Measurements from ENCODE around the gene BACH1.
"Not testable (repeated sequence)": the region's sequence is repeated elsewhere in the genome, so short reads cannot be mapped to it uniquely, and the experiment has no call there.

The BACH1 gene

GRCh38 chr21:29346771-29347170, 48.0 kb downstream of the BACH1 start:
- DNase-seq (ENCODE audit: low read depth) = no peak

- DNase-seq (ENCODE audit: low read depth) = no peak
Measured at GRCh38 chr21:29347274-29347681, 48.6 kb downstream of the BACH1 start.

DNA sequence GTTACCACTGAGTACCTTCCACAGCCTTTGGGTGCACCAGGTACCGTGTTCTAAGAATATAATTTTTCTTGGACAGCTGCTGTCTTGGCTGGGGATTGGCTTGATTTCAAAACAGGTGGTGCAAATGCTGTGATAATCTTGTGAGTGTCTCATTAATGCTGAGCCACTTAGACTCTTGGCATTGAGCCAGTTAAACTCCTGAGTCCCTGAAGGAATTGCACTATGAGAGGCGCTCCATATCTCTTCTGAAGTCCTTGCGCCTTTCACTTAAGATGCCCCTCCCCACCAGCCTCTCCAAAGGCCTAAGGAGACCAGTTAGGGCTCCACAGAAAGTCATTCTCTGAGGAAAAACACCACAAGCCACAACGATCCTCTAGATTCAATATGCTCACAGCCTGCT, 51.0 kb downstream of the BACH1 start:
- DNase-seq (ENCODE audit: low read depth) = no peak

GRCh38 chr21:29350246-29350779, 51.6 kb downstream of the BACH1 start:
- no peak for DNase-seq (ENCODE audit: low read depth)

DNA sequence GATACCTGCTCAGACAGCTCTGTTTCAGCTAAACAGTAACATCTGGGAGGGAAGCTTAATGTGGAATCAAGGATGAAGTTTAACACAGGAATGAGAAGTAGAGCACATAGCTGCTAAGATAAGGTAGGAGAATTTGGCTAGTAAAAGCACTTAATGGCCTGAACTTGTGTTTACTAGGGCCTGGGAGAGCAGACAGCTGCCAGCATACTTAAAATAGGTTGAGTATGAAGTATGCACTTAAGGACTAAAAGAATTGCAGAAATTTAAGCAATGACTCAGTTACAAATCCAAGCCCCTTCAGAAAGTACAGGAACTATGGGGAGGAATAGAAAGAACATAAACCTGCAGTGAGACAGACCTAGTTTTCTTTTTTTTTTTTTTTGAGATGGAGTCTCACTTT, 53.0 kb downstream of the BACH1 start:
- no peak for DNase-seq (ENCODE audit: low read depth)

DNA sequence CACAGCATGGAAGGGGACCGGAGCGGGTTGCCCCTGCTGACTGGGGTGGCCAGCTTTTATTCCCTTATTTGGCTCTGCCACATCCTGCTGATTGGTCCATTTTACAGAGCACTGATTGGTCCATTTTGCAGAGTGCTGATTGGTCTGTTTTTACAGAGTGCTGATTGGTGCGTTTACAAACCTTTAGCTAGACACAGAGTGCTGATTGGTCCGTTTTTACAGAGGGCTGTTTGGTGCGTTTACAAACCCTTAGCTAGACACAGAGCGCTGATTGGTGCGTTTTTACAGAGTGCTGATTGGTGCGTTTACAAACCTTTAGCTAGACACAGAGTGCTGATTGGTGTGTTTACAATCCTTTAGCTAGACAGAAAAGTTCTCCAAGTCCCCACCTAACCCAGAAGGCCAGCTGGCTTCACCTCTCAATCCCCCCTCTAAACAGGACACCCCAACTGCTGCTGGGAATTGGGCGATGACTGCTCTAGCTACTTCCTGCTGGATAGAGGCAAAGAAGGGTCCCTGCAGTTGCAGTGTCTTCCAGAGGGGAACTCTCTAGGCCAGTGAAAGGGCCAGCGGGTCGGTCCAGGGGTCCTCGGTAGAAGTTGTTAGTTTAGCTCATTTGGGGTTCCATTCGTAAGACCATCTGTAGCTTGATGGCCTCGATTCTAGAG, 56.5 kb downstream of the BACH1 start:
- DNase-seq (ENCODE audit: low read depth) = not testable (repeated sequence)

DNA sequence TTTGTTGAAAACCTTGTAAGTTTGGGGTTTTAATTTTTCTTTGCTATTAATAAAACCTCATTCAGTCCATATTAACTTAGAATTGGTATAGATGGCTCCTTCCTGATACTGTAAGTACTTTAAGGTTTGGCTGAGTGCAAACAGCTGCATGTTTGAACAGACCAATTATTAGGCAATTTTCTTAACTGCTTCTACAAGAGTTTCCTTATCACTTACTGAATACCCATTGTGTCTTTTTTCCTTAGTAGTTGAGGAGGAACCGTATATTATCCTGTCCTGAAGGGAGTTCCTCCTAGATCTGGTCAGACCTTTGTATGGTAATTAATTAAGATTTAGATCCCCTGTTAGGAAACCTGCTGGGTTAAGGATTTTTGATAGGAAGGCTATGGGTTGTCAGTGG, 57.6 kb downstream of the BACH1 start:
- DNase-seq (ENCODE audit: low read depth) = peak; percentile 45

DNA sequence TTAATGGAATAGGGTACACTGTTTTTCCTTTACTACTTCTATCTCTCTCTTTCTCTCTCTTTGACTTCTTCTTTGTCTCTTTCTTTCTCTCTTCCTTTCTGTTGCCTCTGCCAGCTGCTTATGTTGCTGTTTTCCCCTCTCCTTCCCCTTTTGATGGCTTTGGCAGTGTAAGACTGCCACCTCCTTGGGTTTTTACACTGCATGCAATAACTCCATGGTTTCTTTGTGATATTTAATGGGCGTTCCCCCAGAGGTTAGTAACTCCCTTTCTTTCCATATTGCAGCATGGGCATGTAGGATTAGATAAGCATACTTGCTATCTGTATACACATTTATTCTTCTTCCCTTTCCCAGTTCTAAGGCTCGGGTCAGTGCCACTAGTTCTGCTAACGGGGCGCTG, 58.1 kb downstream of the BACH1 start:
- DNase-seq (ENCODE audit: low read depth) = peak; percentile 67

GRCh38 chr21:29359718-29360117, 61.0 kb downstream of the BACH1 start:
- DNase-seq (ENCODE audit: low read depth) = no peak

DNA sequence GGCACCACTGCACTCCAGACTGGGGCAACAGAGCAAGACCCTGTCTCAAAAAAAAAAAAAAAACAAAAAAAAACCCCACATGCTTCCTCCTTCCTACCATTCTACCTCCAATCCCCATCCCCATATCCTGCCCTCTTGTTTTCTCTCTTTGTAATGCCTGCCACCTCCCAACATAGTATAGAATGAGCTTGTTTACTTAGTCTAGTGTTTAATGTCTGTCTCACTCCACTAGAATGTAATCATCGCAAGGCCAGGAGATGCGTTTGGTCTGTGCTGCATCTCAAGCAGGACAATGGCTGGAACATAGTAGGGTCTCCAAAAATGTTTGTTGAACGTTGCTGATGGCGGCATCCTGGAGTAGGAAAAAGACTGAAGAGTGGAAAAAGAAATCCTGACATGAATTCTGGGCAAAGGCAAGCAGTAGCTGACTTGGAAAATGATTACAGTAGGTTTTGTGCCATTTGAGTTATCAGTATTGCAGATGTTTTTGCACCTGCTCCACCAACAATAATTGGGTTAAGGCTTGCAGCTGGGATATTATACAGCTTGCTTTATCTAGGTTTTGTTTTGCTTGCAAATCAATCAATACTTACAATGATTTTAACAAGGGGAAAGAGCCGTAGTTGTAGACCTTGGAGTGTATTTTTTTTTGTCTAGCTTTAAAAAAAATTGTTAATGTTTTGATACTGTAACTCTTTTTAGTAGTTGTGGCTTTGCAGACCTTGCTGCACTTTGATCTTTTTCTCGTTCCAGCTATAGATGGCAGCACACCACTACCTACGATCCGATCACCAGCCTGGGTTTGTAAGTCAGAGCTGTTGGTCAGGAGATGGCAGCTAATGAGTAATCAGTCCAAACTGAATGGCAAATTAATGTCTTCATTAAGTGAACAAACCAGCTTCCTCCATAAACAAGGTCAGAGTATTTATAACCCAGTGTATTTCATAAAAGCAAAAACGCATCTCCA, 62.4 kb downstream of the BACH1 start:
- no peak for DNase-seq (ENCODE audit: low read depth)

GRCh38 chr21:29362758-29363157, 64.0 kb downstream of the BACH1 start:
- no peak for DNase-seq (ENCODE audit: low read depth)

GRCh38 chr21:29365661-29366265, 67.0 kb downstream of the BACH1 start:
- no peak for DNase-seq (ENCODE audit: low read depth)

- DNase-seq (ENCODE audit: low read depth) = no peak
Measured at GRCh38 chr21:29366532-29366931, 67.8 kb downstream of the BACH1 start.

DNA sequence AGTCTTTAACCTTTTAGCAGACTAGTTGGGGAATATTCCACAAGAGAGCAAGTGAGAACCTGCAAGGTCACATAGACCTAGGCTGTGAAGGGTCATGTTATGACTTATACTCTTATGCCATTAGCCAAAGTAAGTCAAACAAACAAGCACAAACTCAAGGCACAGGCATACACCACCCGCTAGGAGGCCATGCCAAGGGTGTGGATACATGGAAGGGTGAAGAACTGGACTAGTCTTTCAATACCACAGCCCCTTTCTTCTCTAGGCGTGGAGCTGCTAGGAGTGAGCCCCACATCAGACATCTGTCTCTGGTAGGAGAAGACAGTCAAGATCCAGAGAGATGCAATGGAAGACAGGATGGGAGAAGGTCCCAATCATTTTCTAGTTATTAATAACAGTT, 68.6 kb downstream of the BACH1 start:
- no peak for DNase-seq (ENCODE audit: low read depth)

DNA sequence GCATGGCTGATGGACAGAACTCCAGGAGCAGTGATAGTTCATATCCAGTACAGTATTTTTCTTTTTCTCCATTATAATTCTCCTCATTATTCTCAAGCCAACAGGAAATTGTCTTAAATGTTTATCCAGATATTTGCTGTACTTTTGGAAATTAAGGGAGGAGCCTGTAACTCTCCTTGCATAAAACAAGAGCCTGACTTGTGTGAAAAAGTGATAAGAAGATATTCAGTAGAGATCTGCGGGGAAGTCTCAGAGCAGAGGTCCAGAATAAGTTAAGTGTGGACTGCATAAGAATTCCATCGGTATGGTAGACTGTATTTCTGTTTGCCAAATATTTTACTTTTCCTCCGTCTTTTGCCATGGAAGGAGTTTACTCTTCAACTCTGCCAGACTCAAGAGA, 70.2 kb downstream of the BACH1 start:
- no peak for DNase-seq (ENCODE audit: low read depth)

DNA sequence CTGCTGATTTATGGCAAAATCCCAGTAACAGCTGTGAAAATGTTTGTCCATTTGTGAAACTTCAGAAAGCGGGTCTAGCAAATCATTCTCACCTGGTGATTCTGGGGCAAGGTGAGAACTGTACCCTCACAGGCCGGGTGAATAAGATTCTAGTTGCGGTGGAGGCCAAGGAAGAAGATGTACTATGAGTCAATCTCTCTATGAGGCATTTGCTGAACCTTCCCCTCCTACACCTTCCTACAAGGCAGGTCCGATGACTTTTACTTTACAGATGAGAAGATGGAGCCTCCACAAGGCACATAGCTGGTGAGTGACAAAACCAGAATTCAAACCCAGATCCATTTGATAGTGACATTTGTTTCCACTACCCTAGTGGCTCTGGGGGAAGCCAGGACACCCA, 72.7 kb downstream of the BACH1 start:
- no peak for DNase-seq (ENCODE audit: low read depth)

DNA sequence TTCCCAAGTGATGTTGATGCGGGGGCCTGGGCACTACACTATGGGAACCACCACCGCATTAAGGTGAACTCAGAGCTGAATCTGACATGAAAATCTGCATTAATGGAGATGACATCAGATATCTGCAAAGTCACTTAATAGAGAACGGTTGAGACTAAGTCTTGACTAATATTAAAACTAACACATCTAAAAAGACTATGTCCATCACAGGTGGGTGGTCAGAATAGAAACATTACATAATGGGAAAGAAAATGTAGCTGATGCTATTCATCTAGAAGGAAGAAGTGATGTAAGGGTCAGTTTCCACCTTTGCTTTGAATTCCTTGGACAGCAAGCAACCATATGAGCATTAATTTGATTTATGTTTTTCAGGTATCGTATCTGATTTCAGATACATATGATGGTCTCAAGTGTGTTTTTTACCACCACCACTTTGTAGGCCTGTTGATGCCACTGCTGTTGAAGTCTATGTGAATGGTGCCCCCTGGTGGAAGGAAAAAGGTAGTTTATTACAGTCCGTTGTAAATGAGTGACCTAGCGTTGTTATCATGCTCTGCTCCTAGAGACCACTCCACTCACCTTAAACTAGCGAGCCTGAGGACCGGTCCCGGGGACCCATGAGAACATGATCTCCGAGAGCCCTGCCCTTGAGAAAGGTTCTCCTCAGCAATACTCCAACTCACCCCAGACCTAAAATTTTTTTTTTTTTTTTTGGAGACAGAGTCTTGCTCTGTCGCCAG, 73.5 kb downstream of the BACH1 start:
- peak; percentile 75 for DNase-seq (ENCODE audit: low read depth)

DNA sequence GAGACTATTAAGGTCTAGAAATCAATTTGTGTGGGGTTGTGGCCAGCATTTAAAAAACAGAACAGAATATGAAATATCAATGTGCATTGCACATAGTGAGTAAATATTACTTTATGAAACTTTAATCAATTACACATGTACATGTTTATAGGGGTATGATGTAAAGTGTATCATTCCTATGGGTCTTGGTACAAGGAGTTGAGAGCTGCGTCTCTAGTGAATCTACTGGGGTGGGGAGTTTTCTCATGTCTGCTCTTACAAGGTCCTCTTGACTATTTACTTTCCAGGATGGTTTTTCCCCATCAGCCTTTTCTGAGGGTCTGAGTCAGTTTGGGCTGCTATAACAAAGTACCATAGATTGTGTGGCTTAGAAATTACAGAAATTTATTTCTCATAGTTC, 75.8 kb downstream of the BACH1 start:
- DNase-seq (ENCODE audit: low read depth) = no peak

DNA sequence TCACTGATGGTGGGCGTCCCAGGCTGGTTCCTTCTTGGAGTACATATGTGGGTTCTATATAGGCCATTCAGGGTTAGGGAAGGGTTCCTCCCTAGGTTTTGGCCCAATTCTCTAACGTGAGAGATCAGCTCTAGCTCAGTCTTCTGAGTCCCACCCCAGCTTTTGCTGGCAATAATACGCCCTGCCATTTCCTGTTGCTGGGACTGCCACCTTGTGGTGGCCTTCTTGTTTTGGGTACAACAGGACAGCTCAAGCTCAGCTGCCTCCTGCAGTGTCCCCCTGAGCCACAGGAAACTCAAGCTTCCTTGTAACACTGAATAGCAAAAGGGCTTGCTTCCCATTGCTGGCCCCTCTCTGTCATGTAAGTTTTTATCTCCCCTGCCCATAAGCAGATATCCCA, 77.8 kb downstream of the BACH1 start:
- peak; percentile 69 for DNase-seq (ENCODE audit: low read depth)

- no peak for DNase-seq (ENCODE audit: low read depth)
Measured at GRCh38 chr21:29377266-29377665, 78.5 kb downstream of the BACH1 start.

DNA sequence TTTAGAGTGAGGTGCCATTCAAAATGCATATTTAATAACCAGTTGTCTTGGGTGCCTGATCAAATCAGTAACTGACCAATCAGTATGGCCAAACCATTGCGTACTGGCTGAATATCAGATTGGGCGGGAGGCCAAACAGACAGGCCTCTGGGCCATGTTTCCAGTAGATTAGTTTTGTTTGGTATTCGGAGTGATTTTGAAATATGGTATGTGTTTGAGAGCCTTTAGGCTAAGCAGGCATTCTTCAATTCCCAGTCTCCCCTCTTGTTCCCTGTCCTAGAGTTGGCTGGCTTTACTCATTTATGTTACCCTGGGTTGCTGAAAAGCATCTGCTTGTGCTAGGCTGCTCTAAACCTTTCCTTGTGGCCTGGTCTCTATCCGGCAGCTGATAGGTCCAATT, 80.1 kb downstream of the BACH1 start:
- no peak for DNase-seq (ENCODE audit: low read depth)

DNA sequence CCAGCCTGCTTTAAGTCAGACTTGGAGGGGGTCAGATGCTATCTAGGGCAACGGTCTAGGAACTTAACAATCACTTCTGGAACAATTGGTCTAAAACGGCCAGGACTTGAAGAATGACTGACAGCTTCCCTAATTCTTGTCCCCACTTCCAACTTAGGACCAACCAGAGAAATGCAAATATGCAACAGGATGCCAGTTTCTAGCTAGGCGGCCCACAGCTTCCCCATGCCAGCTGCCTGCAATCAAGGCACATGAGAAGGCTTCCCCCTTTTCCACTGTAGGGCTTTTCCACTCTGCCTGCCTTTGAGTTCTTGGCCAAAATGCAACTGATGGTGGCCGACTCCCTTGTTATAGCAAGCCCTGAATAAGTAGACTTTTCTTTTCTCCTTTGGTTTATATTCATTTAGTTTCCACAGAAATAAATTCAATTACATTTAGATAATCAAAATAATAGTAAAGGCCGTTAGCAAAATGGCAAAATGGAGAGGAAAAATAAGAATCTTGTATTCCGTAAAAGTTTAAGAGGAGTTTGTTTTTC, 80.9 kb downstream of the BACH1 start:
- no peak for DNase-seq (ENCODE audit: low read depth)

All from CMK (cell line).